H7 (cell line): Measurements from ENCODE around the gene LRRC4. TPM values are rescaled to one million over a fixed set of nuclear protein-coding genes. Genes with fewer than 3 reads are reported as not detected.

Experiments used
- DNase-seq: peaks from one replicate; pipeline ENCODE4 v3.0.0; 2012
- H3K27me3 ChIP-seq: 2 replicates; pipeline ENCODE4 v1.6.0; 2011; ENCODE audit warnings: mild to moderate bottlenecking, low read length; ENCODE audit not compliant: control insufficient read depth, insufficient read depth
- H3K36me3 ChIP-seq: replicated peaks from 2 replicates; pipeline ENCODE4 v1.5.1; 2011; ENCODE audit warnings: low read length; ENCODE audit not compliant: control insufficient read depth, insufficient read depth
- H3K4me3 ChIP-seq: 2 replicates; pipeline ENCODE4 v1.5.1; 2011; ENCODE audit warnings: low read depth, mild to moderate bottlenecking, control low read depth, low read length, moderate library complexity; ENCODE audit not compliant: insufficient read depth
- total RNA-seq: library from RNA; depleted of rRNA; stranded (reverse); fragments of >200 nt; shearing (Covaris generic); gene quantifications from 2 replicates; pipeline ENCODE4 v1.2.3, GENCODE V29; 2014; rRNA removed

LRRC4 gene
- 5.8 and 5.9 TPM in 2 replicates for total RNA-seq

DNA sequence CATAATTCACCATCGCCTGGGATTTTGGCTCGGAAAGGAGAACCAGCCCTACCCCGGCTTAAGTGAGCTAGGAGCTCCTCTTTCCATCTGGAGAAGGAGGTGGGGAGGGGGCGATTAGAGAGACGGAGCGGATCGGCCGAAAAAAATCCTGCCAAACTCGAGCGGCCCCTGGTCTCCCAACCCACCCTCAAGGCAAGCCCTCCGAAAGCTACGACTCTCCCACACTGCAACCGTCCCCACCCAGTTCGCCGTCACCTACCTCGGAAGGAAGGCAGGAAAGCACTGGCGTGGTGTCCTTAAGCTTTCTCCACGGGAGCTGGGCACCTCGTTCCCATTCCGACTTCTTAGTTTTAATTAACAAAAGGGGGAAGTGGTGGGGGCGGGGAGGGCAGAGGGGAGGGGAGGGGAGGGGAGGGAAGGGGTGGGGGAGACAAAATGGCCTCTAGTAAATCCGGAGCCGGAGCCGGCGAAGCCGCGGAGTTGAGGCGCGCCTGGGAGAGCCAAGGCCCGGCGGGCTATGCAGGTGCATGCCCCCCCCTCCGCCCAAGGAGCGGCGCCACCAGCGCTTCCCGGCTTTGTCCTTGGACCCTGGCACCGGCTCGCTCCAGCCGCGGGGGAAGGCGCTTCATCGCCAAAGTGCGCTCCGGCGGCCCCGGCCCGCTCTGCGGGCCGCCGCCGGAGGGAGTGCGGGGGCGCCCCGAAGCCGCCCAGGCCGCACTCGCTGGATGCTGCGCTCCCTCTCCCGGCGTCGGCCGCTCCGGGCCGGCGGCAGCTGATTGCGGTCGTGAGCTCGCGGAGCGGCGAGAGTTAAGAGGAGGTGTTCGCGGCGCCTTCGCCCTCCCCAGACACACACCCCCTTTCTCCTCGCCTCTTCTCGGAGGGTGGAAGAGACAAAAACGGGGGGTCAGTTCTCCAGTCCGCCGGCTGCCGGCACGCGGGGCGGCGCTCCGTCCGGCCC, at the start of gene LRRC4:
Gene LRRC4, minus strand, starts transcription at position 784 of the 958 bp plus-strand sequence. CDS start 797 bp downstream, outside the sequence.
- peak; percentile 87 for DNase-seq
- peak within 1 kb of the TSS; percentile 69 for H3K4me3 ChIP-seq
- H3K27me3 ChIP-seq, result peaks cover 18% of the 10 kb centered on the region
- no peaks in the 10 kb centered on the region for H3K36me3 ChIP-seq

- peaks cover 9% of the 10 kb centered on the region for H3K36me3 ChIP-seq
- H3K27me3 ChIP-seq, result no peaks in the 10 kb centered on the region
- no peak for DNase-seq
- H3K4me3 ChIP-seq, result no peak overlapping the region
These were observed 48.9 kb upstream of the LRRC4 start for GRCh38 chr7:128080169-128080568.

DNA sequence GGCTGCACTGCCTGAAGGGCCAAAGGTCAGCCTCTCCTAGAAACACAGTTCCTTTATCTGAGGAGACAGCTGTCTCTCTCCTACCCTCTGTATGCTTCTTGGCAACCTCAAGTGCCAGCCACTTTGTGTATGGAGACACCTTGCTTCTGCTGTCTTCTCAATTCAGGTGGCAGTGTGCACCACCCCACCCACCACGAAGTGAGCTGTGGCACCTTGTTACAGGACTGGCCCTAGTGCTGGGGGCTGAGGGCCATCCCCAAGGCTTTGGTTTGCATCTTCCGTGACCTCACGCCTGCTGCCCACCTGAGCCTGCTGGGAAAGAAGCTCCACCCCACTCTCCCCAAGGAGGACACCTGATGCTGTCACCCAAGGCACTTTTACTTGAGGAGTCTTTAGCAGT, 47.1 kb upstream of the LRRC4 start:
- no peaks in the 10 kb centered on the region for H3K27me3 ChIP-seq
- H3K4me3 ChIP-seq, result no peak overlapping the region
- H3K36me3 ChIP-seq, result peaks cover 7% of the 10 kb centered on the region
- no peak for DNase-seq

GRCh38 chr7:128076796-128077271, 45.6 kb upstream of the LRRC4 start:
- DNase-seq, result no peak
- peaks cover 7% of the 10 kb centered on the region for H3K36me3 ChIP-seq
- H3K4me3 ChIP-seq, result no peak overlapping the region
- no peaks in the 10 kb centered on the region for H3K27me3 ChIP-seq

DNA sequence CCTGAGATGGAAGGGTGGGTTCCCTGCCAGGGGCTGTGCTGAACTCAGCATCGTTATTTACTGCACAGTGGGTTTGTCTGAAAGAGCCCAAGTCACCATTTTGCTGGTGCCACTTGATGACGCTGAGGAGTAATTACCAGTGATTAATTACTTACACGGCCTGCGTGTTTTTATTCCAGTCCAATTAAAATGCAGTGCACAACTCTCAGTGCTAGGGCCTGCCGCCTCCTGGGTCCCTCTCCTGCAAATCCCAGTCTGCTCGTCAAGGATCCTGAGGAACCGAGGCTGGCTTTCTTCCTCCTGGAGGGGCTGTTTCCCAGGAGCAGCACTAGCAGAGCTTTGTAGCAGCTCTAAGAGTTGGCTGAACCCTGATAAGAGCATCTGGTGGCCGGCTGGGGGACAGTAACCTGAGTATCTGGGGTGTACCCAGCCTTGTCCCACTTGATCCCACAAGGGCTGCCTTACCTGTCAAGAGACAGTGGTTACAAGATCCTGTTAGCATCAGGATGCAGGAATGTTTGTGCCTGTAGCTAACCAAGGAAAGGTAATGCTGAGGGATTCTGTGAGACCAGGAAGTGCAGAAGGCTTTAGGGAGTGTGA, 45.1 kb upstream of the LRRC4 start:
- H3K36me3 ChIP-seq, result peaks cover 5% of the 10 kb centered on the region
- no peak overlapping the region for H3K4me3 ChIP-seq
- no peak for DNase-seq
- H3K27me3 ChIP-seq, result no peaks in the 10 kb centered on the region

GRCh38 chr7:128075242-128076095, 44.2 kb upstream of the LRRC4 start:
- no peak overlapping the region for H3K4me3 ChIP-seq
- no peaks in the 10 kb centered on the region for H3K27me3 ChIP-seq
- no peak for DNase-seq

GRCh38 chr7:128074736-128075135, 43.5 kb upstream of the LRRC4 start:
- Histone ChIP-seq H3K27me3 (no peaks in the 10 kb centered on the region), H3K4me3 (no peak overlapping the region), H3K36me3 (peaks cover 5% of the 10 kb centered on the region)
- no peak for DNase-seq

More at GRCh38 chr7:128075242-128076095, 44.2 kb upstream of the LRRC4 start:
- peaks cover 5% of the 10 kb centered on the region for H3K36me3 ChIP-seq

- DNase-seq, result no peak
- no peaks in the 10 kb centered on the region for H3K27me3 ChIP-seq
- peaks cover 5% of the 10 kb centered on the region for H3K36me3 ChIP-seq
- H3K4me3 ChIP-seq, result no peak overlapping the region
These were observed 43.1 kb upstream of the LRRC4 start for GRCh38 chr7:128074336-128074735.

DNA sequence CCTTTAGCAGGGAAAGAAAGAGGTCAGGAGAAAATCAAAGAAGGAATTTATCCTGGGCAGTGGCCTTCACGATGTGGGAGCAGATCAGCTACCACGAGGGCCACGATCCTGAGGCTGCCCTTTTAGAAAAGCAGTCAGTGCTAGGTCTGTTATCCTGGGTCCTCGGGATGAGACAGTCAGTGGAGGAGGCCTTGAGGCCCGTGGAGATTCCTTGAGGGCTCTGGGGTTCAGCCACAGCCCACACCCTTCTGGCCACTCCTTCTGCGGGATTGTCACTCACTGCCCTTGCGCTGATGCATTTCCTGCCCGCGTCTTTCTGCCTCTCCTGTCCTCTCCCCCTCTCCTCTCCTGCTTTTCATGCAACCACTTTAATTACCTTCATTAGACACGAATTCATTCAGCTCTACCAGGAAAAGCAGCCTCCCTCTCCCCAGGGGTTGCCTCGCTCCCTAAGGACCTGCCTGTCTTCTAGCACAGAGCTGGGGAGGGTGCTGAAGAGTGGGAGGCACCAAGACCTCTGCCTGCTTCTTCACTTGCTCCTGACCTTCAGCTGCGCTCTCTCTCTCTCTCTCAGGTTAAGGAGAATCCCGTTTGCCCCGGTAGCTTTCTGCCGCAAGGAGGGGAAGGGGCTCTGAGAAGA, 42.6 kb upstream of the LRRC4 start:
- DNase-seq, result no peak
- H3K27me3 ChIP-seq, result no peaks in the 10 kb centered on the region
- H3K4me3 ChIP-seq, result no peak overlapping the region
- peaks cover 5% of the 10 kb centered on the region for H3K36me3 ChIP-seq

GRCh38 chr7:128071801-128072200, 40.6 kb upstream of the LRRC4 start:
- Histone ChIP-seq H3K4me3 (no peak overlapping the region), H3K27me3 (no peaks in the 10 kb centered on the region), H3K36me3 (peaks cover 2% of the 10 kb centered on the region)
- DNase-seq, result no peak

GRCh38 chr7:128071376-128071775, 40.1 kb upstream of the LRRC4 start:
- H3K36me3 ChIP-seq, result no peaks in the 10 kb centered on the region; the same call in 1 of the 2 replicates
- DNase-seq, result no peak
- H3K4me3 ChIP-seq, result no peak overlapping the region
- H3K27me3 ChIP-seq, result no peaks in the 10 kb centered on the region

DNA sequence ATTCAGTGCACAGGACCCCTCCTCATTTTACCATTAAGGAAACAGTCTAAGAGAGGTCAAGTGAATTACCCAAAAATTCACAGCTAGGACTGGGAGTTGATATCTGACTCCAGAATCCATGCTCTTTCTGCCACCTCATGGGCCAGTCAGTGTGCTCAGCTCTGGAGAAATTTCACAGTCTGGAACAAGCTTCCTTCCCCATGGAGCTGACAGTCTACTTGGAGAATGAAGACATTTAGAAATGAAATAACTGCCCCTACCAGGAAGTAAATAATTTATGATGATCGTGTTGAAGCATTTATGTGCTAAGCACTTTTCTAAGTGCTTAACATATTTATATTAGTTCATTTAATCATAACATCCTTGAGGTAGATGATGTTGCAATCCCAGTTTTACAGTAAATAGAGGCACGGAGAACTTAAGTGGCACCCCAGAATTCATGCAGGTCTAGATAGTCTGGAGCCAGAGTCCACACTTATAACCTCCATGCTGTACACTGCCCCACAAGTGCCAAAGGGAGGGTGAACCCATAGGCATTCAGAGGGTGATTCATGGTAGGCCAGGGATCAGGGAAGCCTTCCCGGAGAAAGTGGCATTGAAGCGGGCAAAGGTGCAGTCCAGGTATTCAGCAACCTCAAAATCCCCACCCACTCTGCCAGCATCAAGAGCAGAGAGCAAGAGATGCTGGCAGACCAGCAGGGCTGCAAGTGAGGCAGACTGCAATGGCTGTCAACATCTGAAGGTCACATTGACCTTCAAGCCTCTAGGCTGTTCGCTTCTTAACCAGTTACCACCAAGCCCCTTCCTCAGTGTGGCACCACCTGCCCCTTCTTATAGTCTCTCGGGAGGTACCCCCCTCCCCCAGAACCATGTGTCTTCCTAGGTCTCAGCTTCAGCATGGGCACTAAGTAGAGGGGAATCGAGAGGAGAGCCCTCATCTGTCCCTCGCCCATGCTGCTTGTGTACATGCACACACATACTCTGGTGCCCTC, 38.4 kb upstream of the LRRC4 start:
- Histone ChIP-seq H3K27me3 (no peaks in the 10 kb centered on the region), H3K36me3 (no peaks in the 10 kb centered on the region; the same call in 1 of the 2 replicates), H3K4me3 (no peak overlapping the region)
- DNase-seq, result no peak

DNA sequence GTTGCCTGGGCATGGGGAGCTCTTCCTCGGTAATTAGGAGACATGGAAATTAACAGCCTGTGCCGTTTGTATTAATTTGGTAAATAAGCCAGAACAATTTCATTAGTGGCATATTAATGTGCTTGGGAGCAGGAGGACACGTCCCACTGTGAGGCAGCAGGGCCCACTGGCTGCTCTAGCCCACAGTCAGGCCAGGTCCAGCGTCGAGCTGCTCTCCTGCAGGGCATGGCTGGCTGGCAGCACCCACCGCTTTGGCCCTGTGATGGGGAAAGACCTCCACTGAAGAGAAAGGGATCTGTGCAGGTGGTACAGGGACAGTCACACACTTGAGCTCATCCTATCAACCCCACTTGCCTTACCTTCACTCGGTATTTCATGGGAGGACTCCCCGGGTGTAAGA, 37.5 kb upstream of the LRRC4 start:
- Histone ChIP-seq H3K27me3 (no peaks in the 10 kb centered on the region), H3K36me3 (no peaks in the 10 kb centered on the region; the same call in 1 of the 2 replicates), H3K4me3 (no peak overlapping the region)
- DNase-seq, result no peak
